HEK293 (cell line): ENCODE measurements around the gene TPP2.

ENCODE experiments used
- GLIS2 ChIP-seq: fragments of 450-650 bp; formaldehyde crosslinking; IDR thresholded peaks from 2 replicates; pipeline ENCODE4 v1.5.1; 2016; ENCODE audit warnings: missing biosample characterization, missing genetic modification characterization
- KLF16 ChIP-seq: fragments of 450-650 bp; formaldehyde crosslinking; IDR thresholded peaks from 2 replicates; pipeline ENCODE4 v1.5.1; 2017; ENCODE audit warnings: missing biosample characterization, missing genetic modification characterization
- KLF7 ChIP-seq: fragments of 450-650 bp; formaldehyde crosslinking; IDR thresholded peaks from 2 replicates; pipeline ENCODE4 v1.5.1; 2016; ENCODE audit warnings: missing biosample characterization, missing genetic modification characterization, borderline replicate concordance
- KLF9 ChIP-seq: fragments of 450-650 bp; formaldehyde crosslinking; IDR thresholded peaks from 2 replicates; pipeline ENCODE4 v1.5.1; 2016; ENCODE audit warnings: missing biosample characterization, missing genetic modification characterization, low read depth
- MYNN ChIP-seq: fragments of 450-650 bp; formaldehyde crosslinking; IDR thresholded peaks from 2 replicates; pipeline ENCODE4 v1.5.1; 2016; ENCODE audit warnings: missing biosample characterization, missing genetic modification characterization, borderline replicate concordance
- RBAK ChIP-seq: fragments of 450-650 bp; formaldehyde crosslinking; IDR thresholded peaks from 2 replicates; pipeline ENCODE4 v1.5.1; 2016; ENCODE audit warnings: missing biosample characterization, missing genetic modification characterization
- YY1 ChIP-seq: fragments of 450-650 bp; formaldehyde crosslinking; IDR thresholded peaks from 2 replicates; pipeline ENCODE4 v1.5.1; 2018; ENCODE audit warnings: missing biosample characterization, missing genetic modification characterization
- ZNF121 ChIP-seq: fragments of 450-650 bp; formaldehyde crosslinking; IDR thresholded peaks from 2 replicates; pipeline ENCODE4 v1.5.1; 2016; ENCODE audit warnings: missing biosample characterization, missing genetic modification characterization
- ZNF132 ChIP-seq: fragments of 450-650 bp; formaldehyde crosslinking; IDR thresholded peaks from 2 replicates; pipeline ENCODE4 v1.5.1; 2017; ENCODE audit warnings: missing biosample characterization, missing genetic modification characterization, borderline replicate concordance
- ZNF133 ChIP-seq: fragments of 450-650 bp; formaldehyde crosslinking; IDR thresholded peaks from 2 replicates; pipeline ENCODE4 v1.5.1; 2016; ENCODE audit warnings: missing biosample characterization, missing genetic modification characterization
- ZNF214 ChIP-seq: fragments of 450-650 bp; formaldehyde crosslinking; IDR thresholded peaks from 2 replicates; pipeline ENCODE4 v1.5.1; 2017; ENCODE audit warnings: missing biosample characterization, mild to moderate bottlenecking, missing genetic modification characterization, borderline replicate concordance
- ZNF221 ChIP-seq: fragments of 450-650 bp; formaldehyde crosslinking; IDR thresholded peaks from 2 replicates; pipeline ENCODE4 v1.5.1; 2017; ENCODE audit warnings: missing biosample characterization, missing genetic modification characterization, borderline replicate concordance
- ZNF223 ChIP-seq: fragments of 450-650 bp; formaldehyde crosslinking; IDR thresholded peaks from 2 replicates; pipeline ENCODE4 v1.5.1; 2016; ENCODE audit warnings: missing biosample characterization, missing genetic modification characterization
- ZNF239 ChIP-seq: fragments of 450-650 bp; formaldehyde crosslinking; IDR thresholded peaks from 2 replicates; pipeline ENCODE4 v1.5.1; 2016; ENCODE audit warnings: missing biosample characterization, missing genetic modification characterization
- ZNF302 ChIP-seq: fragments of 450-650 bp; formaldehyde crosslinking; IDR thresholded peaks from 2 replicates; pipeline ENCODE4 v1.5.1; 2016; ENCODE audit warnings: missing biosample characterization, missing genetic modification characterization, low read depth
- ZNF394 ChIP-seq: fragments of 450-650 bp; formaldehyde crosslinking; IDR thresholded peaks from 2 replicates; pipeline ENCODE4 v1.5.1; 2016; ENCODE audit warnings: missing biosample characterization, missing genetic modification characterization, mild to moderate bottlenecking, moderate library complexity, borderline replicate concordance
- ZNF416 ChIP-seq: fragments of 450-650 bp; formaldehyde crosslinking; IDR thresholded peaks from 2 replicates; pipeline ENCODE4 v1.5.1; 2016; ENCODE audit warnings: missing biosample characterization, missing genetic modification characterization
- ZNF449 ChIP-seq: fragments of 450-650 bp; formaldehyde crosslinking; IDR thresholded peaks from 2 replicates; pipeline ENCODE4 v1.5.1; 2017; ENCODE audit warnings: missing biosample characterization, mild to moderate bottlenecking, missing genetic modification characterization, moderate library complexity
- ZNF473 ChIP-seq: fragments of 450-650 bp; formaldehyde crosslinking; IDR thresholded peaks from 2 replicates; pipeline ENCODE4 v1.5.1; 2017; ENCODE audit warnings: missing biosample characterization, missing genetic modification characterization
- ZNF488 ChIP-seq: fragments of 450-650 bp; formaldehyde crosslinking; IDR thresholded peaks from 2 replicates; pipeline ENCODE4 v1.5.1; 2016; ENCODE audit warnings: missing biosample characterization, missing genetic modification characterization
- ZNF530 ChIP-seq: fragments of 450-650 bp; formaldehyde crosslinking; IDR thresholded peaks from 2 replicates; pipeline ENCODE4 v1.5.1; 2016; ENCODE audit warnings: low read depth, missing biosample characterization, missing genetic modification characterization
- ZNF544 ChIP-seq: fragments of 450-650 bp; formaldehyde crosslinking; IDR thresholded peaks from 2 replicates; pipeline ENCODE4 v1.5.0; 2017; ENCODE audit warnings: missing biosample characterization, missing genetic modification characterization
- ZNF560 ChIP-seq: fragments of 450-650 bp; formaldehyde crosslinking; IDR thresholded peaks from 2 replicates; pipeline ENCODE4 v1.5.1; 2017; ENCODE audit warnings: missing biosample characterization, missing genetic modification characterization, borderline replicate concordance
- ZNF621 ChIP-seq: fragments of 450-650 bp; formaldehyde crosslinking; IDR thresholded peaks from 2 replicates; pipeline ENCODE4 v1.5.1; 2017; ENCODE audit warnings: missing biosample characterization, missing genetic modification characterization
- ZNF677 ChIP-seq: fragments of 450-650 bp; IDR thresholded peaks from 2 replicates; pipeline ENCODE4 v1.5.0; 2018; ENCODE audit warnings: missing biosample characterization, mild to moderate bottlenecking, missing genetic modification characterization, moderate library complexity
- ZNF707 ChIP-seq: fragments of 450-650 bp; formaldehyde crosslinking; IDR thresholded peaks from 2 replicates; pipeline ENCODE4 v1.5.1; 2016; ENCODE audit warnings: missing biosample characterization, missing genetic modification characterization
- ZSCAN4 ChIP-seq: fragments of 450-650 bp; formaldehyde crosslinking; IDR thresholded peaks from 2 replicates; pipeline ENCODE4 v1.5.1; 2017; ENCODE audit warnings: missing biosample characterization, missing genetic modification characterization
- TF ChIP-seq, protein P1 (sequence below): fragments of 450-650 bp; formaldehyde crosslinking; IDR thresholded peaks from 2 replicates; pipeline ENCODE4 v1.5.1; 2016; ENCODE audit warnings: missing biosample characterization, missing genetic modification characterization
- TF ChIP-seq, protein P2 (sequence below): fragments of 450-650 bp; IDR thresholded peaks from 2 replicates; pipeline ENCODE4 v1.5.1; 2018; ENCODE audit warnings: missing biosample characterization, missing genetic modification characterization
- TF ChIP-seq, protein P3 (sequence below): IDR thresholded peaks from 2 replicates; pipeline ENCODE4 v1.6.1; 2011; ENCODE audit warnings: mild to moderate bottlenecking, low read depth, low read length, borderline replicate concordance

The TPP2 gene

GRCh38 chr13:102596147-102597028 is at the start of gene TPP2 (continued):
- TF ChIP-seq KLF16 (tag by site-specific recombination) (no peak), ZNF394 (tag by site-specific recombination) (peak; percentile 33), GLIS2 (tag by site-specific recombination) (peak; percentile 81), MYNN (no peak), ZNF707 (tag by site-specific recombination) (no peak), ZNF221 (tag by site-specific recombination) (no peak), KLF9 (peak; percentile 46), ZNF302 (no peak), ZNF121 (peak; percentile 86; the same call in 1 of the 2 replicates), ZNF560 (tag by site-specific recombination) (no peak), ZNF544 (tag by site-specific recombination) (no peak), ZNF239 (no peak), ZNF214 (tag by site-specific recombination) (no peak), YY1 (no peak; the same call in 1 of the 2 replicates), ZNF473 (no peak), ZNF449 (tag by site-specific recombination) (no peak), ZNF132 (tag by site-specific recombination) (no peak), KLF7 (0 out of 2 replicates have a peak, but pooled peaks have one; percentile 56), ZNF677 (tag by site-specific recombination) (no peak), ZNF530 (tag by site-specific recombination) (no peak), ZNF416 (no peak), ZNF133 (tag by site-specific recombination) (no peak), ZSCAN4 (tag by site-specific recombination) (no peak), ZNF488 (tag by site-specific recombination) (no peak), ZNF223 (tag by site-specific recombination) (no peak), ZNF621 (no peak), RBAK (tag by site-specific recombination) (no peak)
- TF ChIP-seq, protein P1, sequence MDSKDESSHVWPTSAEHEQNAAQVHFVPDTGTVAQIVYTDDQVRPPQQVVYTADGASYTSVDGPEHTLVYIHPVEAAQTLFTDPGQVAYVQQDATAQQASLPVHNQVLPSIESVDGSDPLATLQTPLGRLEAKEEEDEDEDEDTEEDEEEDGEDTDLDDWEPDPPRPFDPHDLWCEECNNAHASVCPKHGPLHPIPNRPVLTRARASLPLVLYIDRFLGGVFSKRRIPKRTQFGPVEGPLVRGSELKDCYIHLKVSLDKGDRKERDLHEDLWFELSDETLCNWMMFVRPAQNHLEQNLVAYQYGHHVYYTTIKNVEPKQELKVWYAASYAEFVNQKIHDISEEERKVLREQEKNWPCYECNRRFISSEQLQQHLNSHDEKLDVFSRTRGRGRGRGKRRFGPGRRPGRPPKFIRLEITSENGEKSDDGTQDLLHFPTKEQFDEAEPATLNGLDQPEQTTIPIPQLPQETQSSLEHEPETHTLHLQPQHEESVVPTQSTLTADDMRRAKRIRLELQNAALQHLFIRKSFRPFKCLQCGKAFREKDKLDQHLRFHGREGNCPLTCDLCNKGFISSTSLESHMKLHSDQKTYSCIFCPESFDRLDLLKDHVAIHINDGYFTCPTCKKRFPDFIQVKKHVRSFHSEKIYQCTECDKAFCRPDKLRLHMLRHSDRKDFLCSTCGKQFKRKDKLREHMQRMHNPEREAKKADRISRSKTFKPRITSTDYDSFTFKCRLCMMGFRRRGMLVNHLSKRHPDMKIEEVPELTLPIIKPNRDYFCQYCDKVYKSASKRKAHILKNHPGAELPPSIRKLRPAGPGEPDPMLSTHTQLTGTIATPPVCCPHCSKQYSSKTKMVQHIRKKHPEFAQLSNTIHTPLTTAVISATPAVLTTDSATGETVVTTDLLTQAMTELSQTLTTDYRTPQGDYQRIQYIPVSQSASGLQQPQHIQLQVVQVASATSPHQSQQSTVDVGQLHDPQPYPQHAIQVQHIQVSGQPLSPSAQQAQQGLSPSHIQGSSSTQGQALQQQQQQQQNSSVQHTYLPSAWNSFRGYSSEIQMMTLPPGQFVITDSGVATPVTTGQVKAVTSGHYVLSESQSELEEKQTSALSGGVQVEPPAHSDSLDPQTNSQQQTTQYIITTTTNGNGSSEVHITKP (tag by site-specific recombination) = peak; percentile 70
- TF ChIP-seq, protein P2, sequence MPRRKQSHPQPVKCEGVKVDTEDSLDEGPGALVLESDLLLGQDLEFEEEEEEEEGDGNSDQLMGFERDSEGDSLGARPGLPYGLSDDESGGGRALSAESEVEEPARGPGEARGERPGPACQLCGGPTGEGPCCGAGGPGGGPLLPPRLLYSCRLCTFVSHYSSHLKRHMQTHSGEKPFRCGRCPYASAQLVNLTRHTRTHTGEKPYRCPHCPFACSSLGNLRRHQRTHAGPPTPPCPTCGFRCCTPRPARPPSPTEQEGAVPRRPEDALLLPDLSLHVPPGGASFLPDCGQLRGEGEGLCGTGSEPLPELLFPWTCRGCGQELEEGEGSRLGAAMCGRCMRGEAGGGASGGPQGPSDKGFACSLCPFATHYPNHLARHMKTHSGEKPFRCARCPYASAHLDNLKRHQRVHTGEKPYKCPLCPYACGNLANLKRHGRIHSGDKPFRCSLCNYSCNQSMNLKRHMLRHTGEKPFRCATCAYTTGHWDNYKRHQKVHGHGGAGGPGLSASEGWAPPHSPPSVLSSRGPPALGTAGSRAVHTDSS (tag by site-specific recombination) = no peak
- TF ChIP-seq, protein P3, sequence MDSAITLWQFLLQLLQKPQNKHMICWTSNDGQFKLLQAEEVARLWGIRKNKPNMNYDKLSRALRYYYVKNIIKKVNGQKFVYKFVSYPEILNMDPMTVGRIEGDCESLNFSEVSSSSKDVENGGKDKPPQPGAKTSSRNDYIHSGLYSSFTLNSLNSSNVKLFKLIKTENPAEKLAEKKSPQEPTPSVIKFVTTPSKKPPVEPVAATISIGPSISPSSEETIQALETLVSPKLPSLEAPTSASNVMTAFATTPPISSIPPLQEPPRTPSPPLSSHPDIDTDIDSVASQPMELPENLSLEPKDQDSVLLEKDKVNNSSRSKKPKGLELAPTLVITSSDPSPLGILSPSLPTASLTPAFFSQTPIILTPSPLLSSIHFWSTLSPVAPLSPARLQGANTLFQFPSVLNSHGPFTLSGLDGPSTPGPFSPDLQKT = no peak
